Epithelial cell of prostate (primary cell): ENCODE results near the gene NTRK1.
"Not testable (repeated sequence)": the region's sequence is repeated elsewhere in the genome, so short reads cannot be mapped to it uniquely, and the experiment has no call there.

Source experiments
- DNase-seq: peaks from one replicate; pipeline ENCODE4 v3.0.0-alpha.2; 2011; ENCODE audit warnings: low read depth, low spot score
- H3K27ac ChIP-seq: fragments of 450-650 bp; 2 replicates; pipeline ENCODE4 v1.5.1; 2017; ENCODE audit warnings: mild to moderate bottlenecking

NTRK1 gene

GRCh38 chr1:156925154-156926010 lies 64.7 kb downstream of the NTRK1 start:
- no peak overlapping the region for H3K27ac ChIP-seq

GRCh38 chr1:156926175-156926574 lies 65.5 kb downstream of the NTRK1 start:
- no peak overlapping the region for H3K27ac ChIP-seq
- DNase-seq: peak; percentile 36

More at GRCh38 chr1:156925154-156926010, 64.7 kb downstream of the NTRK1 start:
- DNase-seq: no peak

GRCh38 chr1:156926695-156927094 lies 66.0 kb downstream of the NTRK1 start:
- DNase-seq, H3K27ac ChIP-seq: not testable (repeated sequence)

GRCh38 chr1:156927215-156928042 lies 66.8 kb downstream of the NTRK1 start:
- H3K27ac ChIP-seq: no peak overlapping the region
- DNase-seq: peak; percentile 12

GRCh38 chr1:156928043-156928602 lies 67.5 kb downstream of the NTRK1 start:
- no peak overlapping the region for H3K27ac ChIP-seq
- DNase-seq: no peak

- no peak for DNase-seq
- H3K27ac ChIP-seq: no peak overlapping the region
These were observed 69.1 kb downstream of the NTRK1 start for GRCh38 chr1:156929596-156930238.

GRCh38 chr1:156930483-156930882 lies 69.8 kb downstream of the NTRK1 start:
- no peak overlapping the region for H3K27ac ChIP-seq
- no peak for DNase-seq
